Lower leg skin (tissue), 4 donors: ENCODE results near the gene DNAH14. TPM values are rescaled to one million over a fixed set of nuclear protein-coding genes. Genes with fewer than 3 reads are reported as not detected.

ENCODE experiments used
- DNase-seq, 2 donors: peaks; one replicate each; pipeline ENCODE4 v3.0.0-alpha.2; 2019; ENCODE audit warnings: low spot score in 2 of 2
- H3K4me3 ChIP-seq: fragments of 200-600 bp; sonication (generic); 2 replicates; pipeline ENCODE4 v1.5.1; 2017; ENCODE audit warnings: mild to moderate bottlenecking, low read depth; ENCODE audit not compliant: poor library complexity, severe bottlenecking
- CTCF ChIP-seq, 3 donors: fragments of 450-650 bp; IDR thresholded peaks; one replicate each; pipeline ENCODE4 v1.5.1; 2016; ENCODE audit warnings: antibody characterized with exemption in 3 of 3, mild to moderate bottlenecking in 3 of 3, moderate library complexity in 2 of 3
- POLR2A ChIP-seq, 2 donors: fragments of 450-650 bp; IDR thresholded peaks; one replicate each; pipeline ENCODE4 v1.6.1; 2016 to 2017; ENCODE audit warnings: antibody characterized with exemption in 2 of 2, mild to moderate bottlenecking in 1 of 2, moderate library complexity in 1 of 2
- WGBS, 2 donors: methylation state at CpG; one replicate each; pipeline ENCODE4 v1.1.5; 2018; 5-methylcytosine and 5-hydroxymethylcytosine counted together
- intact Hi-C: fragments of 100-400 bp; cut with DNase I; formaldehyde crosslinking; loops from one replicate; pipeline ENCODE4 v1.15.0; 2023; ENCODE audit warnings: low total_unique reads
- total RNA-seq, 4 donors: library from RNA; depleted of rRNA; stranded (reverse); fragments of >200 nt; gene quantifications; one replicate each; pipeline ENCODE4 v1.1.0, GENCODE V29; 2016

Gene DNAH14
- total RNA-seq, 4 donors from 2014 or later = 0.84 to 3.0 (median 1.8) TPM

DNA sequence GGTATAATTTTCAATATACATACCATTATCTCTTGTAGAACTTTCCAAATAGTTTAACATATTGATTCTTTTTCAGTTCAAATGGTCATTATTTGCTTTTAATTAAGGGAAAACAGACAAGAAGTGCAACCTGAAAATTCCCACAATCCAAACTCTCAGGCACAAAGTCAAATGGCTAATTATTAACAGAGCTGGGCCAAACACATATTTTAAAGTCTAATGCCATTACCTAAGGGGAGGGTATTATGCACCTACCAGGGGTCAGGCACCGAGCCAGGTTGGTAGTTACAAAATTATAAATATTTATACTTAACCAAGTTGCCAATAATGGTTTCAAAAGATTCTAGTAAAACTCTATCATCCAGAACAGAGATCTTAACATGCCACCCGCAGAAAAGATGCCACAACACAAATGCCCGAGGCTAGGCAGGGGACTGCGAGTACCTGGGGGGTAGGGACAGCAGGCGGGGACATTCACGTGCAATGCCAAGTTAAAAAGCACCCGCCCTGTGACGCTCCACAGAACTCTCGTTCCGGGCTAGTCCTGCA is 483.4 kb downstream of the DNAH14 start:
- no peak overlapping the region for H3K4me3 ChIP-seq
- WGBS, 2 donors = 69 to 83% methylated on average over 10 of the region's 10 CpGs
- no peak for DNase-seq
- TF ChIP-seq CTCF (IDR thresholded peaks at IDR 0.05) = no peak
- no peak for TF ChIP-seq POLR2A (IDR thresholded peaks at IDR 0.05)
- intact Hi-C loops = no loop called here

DNA sequence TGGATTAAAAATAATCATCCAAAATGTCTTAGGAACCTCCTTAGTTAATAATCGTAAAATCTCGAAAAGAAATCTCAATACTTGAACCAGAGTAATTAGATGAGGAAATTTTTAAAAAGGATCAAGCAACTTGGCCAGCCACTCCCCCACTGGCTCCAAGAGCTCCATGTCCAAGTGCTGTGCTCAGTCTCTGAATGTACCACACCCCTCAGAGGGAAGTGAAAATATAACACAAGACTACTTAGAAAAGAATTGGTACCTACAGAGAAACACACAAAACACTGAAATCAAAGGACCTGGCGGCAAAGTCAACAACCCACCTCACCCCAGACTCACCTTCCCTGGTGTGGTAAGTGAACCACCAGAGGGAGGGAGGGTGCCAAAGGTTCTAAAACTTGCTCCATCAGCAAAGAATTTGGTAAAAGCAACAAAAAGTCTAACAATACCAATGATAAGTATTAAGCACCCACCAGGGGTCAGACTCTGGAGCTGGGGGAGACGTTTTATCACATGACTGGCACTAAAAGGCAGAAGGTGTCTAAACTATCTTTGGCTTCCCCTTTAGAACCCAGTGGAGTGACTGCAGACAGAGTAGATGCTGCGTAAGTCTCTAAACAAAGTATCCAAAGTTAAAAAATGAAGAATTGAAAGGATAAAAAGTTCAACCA is 484.4 kb downstream of the DNAH14 start:
- no peak for TF ChIP-seq POLR2A (IDR thresholded peaks at IDR 0.05)
- no peak for TF ChIP-seq CTCF (IDR thresholded peaks at IDR 0.05)
- WGBS, 2 donors = 85 to 90% methylated on average over 5 of the region's 5 CpGs
- DNase-seq = no peak
- intact Hi-C loops = no loop called here
- H3K4me3 ChIP-seq = no peak overlapping the region

GRCh38 chr1:225415307-225415706 is 485.8 kb downstream of the DNAH14 start:
- WGBS, 2 donors = 96 to 98% methylated on average over 4 of the region's 4 CpGs
- TF ChIP-seq CTCF (IDR thresholded peaks at IDR 0.05) = no peak
- TF ChIP-seq POLR2A (IDR thresholded peaks at IDR 0.05) = no peak
- intact Hi-C loops = no loop called here

GRCh38 chr1:225415967-225416745 is 486.7 kb downstream of the DNAH14 start:
- no peak for DNase-seq
- H3K4me3 ChIP-seq = no peak overlapping the region
- 83 to 88% methylated on average over 11 of the region's 11 CpGs for WGBS, 2 donors
- intact Hi-C loops = no loop called here
- TF ChIP-seq CTCF (IDR thresholded peaks at IDR 0.05) (no peak), POLR2A (IDR thresholded peaks at IDR 0.05) (no peak)

More at GRCh38 chr1:225415307-225415706, 485.8 kb downstream of the DNAH14 start:
- H3K4me3 ChIP-seq = no peak overlapping the region
- no peak for DNase-seq

GRCh38 chr1:225418059-225418458 is 488.6 kb downstream of the DNAH14 start:
- intact Hi-C loops = no loop called here
- TF ChIP-seq POLR2A (IDR thresholded peaks at IDR 0.05) (no peak), CTCF (IDR thresholded peaks at IDR 0.05) (no peak)
- DNase-seq = no peak
- H3K4me3 ChIP-seq = no peak overlapping the region
- WGBS, 2 donors = 85% methylated on average over 2 of the region's 2 CpGs
